GM21367 (cell line): Measurements from ENCODE around the gene PTPN7.
"Not testable (repeated sequence)": the region's sequence is repeated elsewhere in the genome, so short reads cannot be mapped to it uniquely, and the experiment has no call there.

Experiments used
- ATAC-seq: cut with Tn5 transposase; IDR thresholded peaks from one replicate; pipeline ENCODE4 v1.9.1; 2021; ENCODE audit not compliant: unreplicated experiment

Gene PTPN7

GRCh38 chr1:202167708-202168415 is 7.5 kb upstream of the PTPN7 start:
- ATAC-seq: no peak

GRCh38 chr1:202167054-202167453 is 6.7 kb upstream of the PTPN7 start:
- not testable (repeated sequence) for ATAC-seq

- no peak for ATAC-seq
These were observed 5.8 kb upstream of the PTPN7 start for GRCh38 chr1:202165942-202166843.

GRCh38 chr1:202165267-202165941 is 5.0 kb upstream of the PTPN7 start:
- ATAC-seq: no peak

GRCh38 chr1:202164271-202165037 is 4.1 kb upstream of the PTPN7 start:
- ATAC-seq: peak; percentile 39

- no peak for ATAC-seq
These were observed 3.2 kb upstream of the PTPN7 start for GRCh38 chr1:202163281-202164270.

GRCh38 chr1:202162418-202163280 is 2.2 kb upstream of the PTPN7 start:
- ATAC-seq: no peak

GRCh38 chr1:202162047-202162417 is 1.6 kb upstream of the PTPN7 start:
- no peak for ATAC-seq

GRCh38 chr1:202161151-202162046 is 997 bp upstream of the PTPN7 start:
- no peak for ATAC-seq

- ATAC-seq: no peak
These were observed 649 bp downstream of the PTPN7 start for GRCh38 chr1:202159534-202160371.

- no peak for ATAC-seq
These were observed 1.4 kb downstream of the PTPN7 start for GRCh38 chr1:202158810-202159533.

GRCh38 chr1:202157945-202158344 is 2.5 kb downstream of the PTPN7 start:
- no peak for ATAC-seq

- ATAC-seq: no peak
These were observed 3.8 kb downstream of the PTPN7 start for GRCh38 chr1:202156590-202156989.

- no peak for ATAC-seq
These were observed 4.9 kb downstream of the PTPN7 start for GRCh38 chr1:202155478-202156021.

- no peak for ATAC-seq
These were observed 5.5 kb downstream of the PTPN7 start for GRCh38 chr1:202154766-202155477.
